Jurkat, Clone E6-1 (cell line): ENCODE measurements around the gene FAM241A. TPM values are rescaled to one million over a fixed set of nuclear protein-coding genes. Genes with fewer than 3 reads are reported as not detected.
"Not testable (repeated sequence)": the region's sequence is repeated elsewhere in the genome, so short reads cannot be mapped to it uniquely, and the experiment has no call there.

ENCODE experiments used
- DNase-seq: peaks from one replicate; pipeline ENCODE4 v3.0.0-alpha.2; 2011; ENCODE audit warnings: low read depth, low spot score
- H3K4me3 ChIP-seq: 2 replicates; pipeline ENCODE4 v1.5.1; 2011; ENCODE audit warnings: mild to moderate bottlenecking, low read length, control low read depth, moderate library complexity
- polyA plus RNA-seq: library from polyadenylated mRNA; unstranded; fragments of >200 nt; gene quantifications from one replicate; pipeline ENCODE4 v1.2.1, GENCODE V29; 2012; ENCODE audit warnings: missing spikeins; ENCODE audit not compliant: insufficient read length, insufficient read depth

FAM241A gene
- 0.80 TPM for polyA plus RNA-seq

- peak; percentile 56 for DNase-seq
- H3K4me3 ChIP-seq, result peak within 1 kb of the TSS; percentile 74
These were observed at the start of gene FAM241A for GRCh38 chr4:112145326-112145789. Gene FAM241A, plus strand, starts transcription at chr4:112145454. Its CDS starts 127 bp downstream, at chr4:112145581.

DNA sequence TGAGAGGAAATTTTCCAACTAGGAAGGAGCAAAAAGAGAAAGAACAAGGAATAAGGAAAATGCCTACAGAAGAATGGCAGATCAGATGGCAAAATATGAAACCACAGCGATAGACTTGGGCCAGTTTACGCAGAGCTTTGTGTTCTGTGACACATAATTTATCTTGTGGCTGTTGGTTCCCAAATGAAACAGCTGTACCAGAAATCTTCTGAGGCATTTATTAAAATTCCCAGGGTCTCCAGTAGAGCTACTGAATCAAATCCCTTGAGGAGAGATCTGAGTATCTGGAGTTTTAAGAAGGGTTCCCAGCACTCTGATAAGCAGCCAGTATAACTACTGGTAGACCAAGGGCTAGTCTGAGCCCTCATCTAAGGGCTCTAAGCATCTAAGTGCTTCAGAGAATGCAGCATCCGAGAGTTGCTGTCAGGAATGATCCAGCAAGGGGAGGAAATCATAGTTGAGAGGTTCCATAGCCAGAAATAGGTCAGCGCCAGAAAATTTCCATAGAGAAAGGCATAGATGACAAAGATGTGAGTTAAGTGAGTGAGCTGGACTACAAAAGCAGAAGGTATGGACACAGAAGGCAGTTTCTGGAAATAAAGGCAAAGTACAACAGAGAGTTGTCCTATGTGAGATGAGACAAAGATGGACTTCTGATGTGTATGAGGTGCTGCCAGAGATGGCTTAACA, 46.3 kb upstream of the FAM241A start:
- H3K4me3 ChIP-seq, result no peak overlapping the region
- no peak for DNase-seq

GRCh38 chr4:112099701-112100297, 45.5 kb upstream of the FAM241A start:
- no peak overlapping the region for H3K4me3 ChIP-seq
- peak; percentile 60 for DNase-seq

DNA sequence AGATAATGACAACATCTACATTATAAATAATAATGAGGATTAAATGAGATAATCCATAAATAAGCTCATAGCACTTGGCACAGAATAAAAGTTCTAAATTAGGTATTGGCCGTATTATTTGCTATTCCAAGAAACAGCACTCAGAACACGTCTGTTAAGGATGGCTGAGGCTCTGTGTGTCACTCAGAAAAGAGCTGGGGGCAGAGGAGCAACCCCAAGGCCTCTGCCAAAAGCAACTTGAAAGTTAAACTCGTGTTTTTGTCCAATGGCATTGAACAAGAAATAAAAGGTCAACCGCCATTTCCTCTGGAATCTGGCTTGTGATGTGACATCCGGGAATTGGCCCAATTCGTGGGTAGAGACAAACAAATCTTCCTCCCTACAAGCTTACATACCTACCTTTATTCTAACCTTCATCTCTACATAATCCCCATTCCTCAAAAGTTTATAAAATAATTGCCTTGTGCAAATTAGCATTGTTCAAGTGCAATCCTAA, 42.3 kb upstream of the FAM241A start:
- no peak overlapping the region for H3K4me3 ChIP-seq
- no peak for DNase-seq

- no peak overlapping the region for H3K4me3 ChIP-seq
- no peak for DNase-seq
These were observed 39.9 kb upstream of the FAM241A start for GRCh38 chr4:112105201-112105969.

GRCh38 chr4:112109360-112110058, 35.7 kb upstream of the FAM241A start:
- H3K4me3 ChIP-seq, result no peak overlapping the region
- DNase-seq, result no peak

DNA sequence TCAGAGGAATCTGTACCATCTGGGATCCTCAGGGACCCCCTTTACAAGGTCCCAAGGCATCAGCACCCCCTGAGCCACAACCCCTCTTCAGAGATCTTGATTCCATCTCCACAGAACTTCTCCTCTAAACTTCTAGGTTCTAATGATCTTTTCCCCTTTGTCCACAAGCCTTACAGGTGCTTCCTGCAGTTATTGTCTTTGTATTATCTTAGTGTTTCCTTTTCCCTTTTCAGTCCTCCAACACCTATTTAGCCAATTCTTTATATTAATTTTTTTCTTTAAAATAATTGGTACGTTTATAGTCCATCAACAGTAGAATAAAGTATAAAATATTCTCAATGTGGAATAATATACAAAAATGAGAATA, 35.2 kb upstream of the FAM241A start:
- no peak for DNase-seq
- no peak overlapping the region for H3K4me3 ChIP-seq

DNA sequence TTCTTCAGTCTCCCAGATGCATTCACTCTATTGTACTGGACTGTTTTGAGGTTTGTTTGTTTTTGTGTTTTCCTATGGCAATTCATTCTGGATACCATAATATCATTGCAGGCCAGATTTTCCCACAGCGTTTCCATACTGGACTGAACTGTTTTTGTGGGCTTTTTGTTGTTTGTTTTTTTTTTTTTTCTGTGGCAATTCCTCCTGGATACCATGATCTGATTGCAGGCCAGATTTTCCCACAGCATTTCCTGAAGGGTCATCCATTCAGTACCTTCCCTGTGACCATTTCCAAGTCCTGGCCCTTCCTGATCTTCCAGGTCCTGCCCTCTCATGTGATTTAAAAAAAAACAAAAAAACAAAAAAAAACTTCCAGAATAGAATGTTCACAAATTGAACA, 33.9 kb upstream of the FAM241A start:
- H3K4me3 ChIP-seq, result no peak overlapping the region
- DNase-seq, result no peak

- H3K4me3 ChIP-seq, DNase-seq: not testable (repeated sequence)
These were observed 33.2 kb upstream of the FAM241A start for GRCh38 chr4:112112095-112112494.

GRCh38 chr4:112112590-112113170, 32.6 kb upstream of the FAM241A start:
- H3K4me3 ChIP-seq, result no peak overlapping the region
- DNase-seq, result no peak

- no peak for DNase-seq
These were observed 31.4 kb upstream of the FAM241A start for GRCh38 chr4:112113864-112114263.

GRCh38 chr4:112114452-112114851, 30.8 kb upstream of the FAM241A start:
- no peak overlapping the region for H3K4me3 ChIP-seq
- no peak for DNase-seq

More at GRCh38 chr4:112113864-112114263, 31.4 kb upstream of the FAM241A start:
- no peak overlapping the region for H3K4me3 ChIP-seq

DNA sequence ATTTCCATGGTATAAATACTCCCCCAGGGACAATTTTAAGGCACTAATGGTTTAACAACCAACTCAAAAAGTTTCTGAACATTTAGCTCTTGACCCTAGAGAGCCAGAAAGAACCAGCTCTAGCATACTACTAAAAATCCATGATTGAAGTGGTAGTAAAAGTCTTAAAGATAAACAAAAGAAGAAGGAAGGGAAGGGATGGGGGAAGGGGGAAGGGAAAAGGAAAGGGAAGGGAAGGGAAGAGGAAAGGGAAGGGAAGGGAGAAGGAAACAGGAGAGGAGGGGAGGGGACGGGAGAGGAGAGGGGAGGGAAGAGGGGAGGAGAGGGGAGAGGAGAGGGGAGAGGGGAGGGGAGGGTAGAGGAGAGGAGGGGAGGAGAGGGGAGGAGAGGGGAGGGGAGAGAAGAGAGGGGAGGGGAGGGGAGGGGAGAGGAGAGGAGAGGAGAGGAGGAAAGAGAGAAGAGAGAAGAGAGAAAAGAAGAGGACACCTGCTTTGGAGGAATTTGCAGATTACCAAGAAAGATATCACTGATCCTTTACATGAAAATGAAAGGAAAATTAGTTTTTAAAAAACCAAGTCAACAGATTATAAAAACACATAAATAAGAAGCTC, 26.4 kb upstream of the FAM241A start:
- no peak for DNase-seq
- H3K4me3 ChIP-seq, result no peak overlapping the region

- no peak overlapping the region for H3K4me3 ChIP-seq
- no peak for DNase-seq
These were observed 25.9 kb upstream of the FAM241A start for GRCh38 chr4:112119353-112119783.

GRCh38 chr4:112120021-112120420, 25.2 kb upstream of the FAM241A start:
- H3K4me3 ChIP-seq, result no peak overlapping the region
- no peak for DNase-seq

DNA sequence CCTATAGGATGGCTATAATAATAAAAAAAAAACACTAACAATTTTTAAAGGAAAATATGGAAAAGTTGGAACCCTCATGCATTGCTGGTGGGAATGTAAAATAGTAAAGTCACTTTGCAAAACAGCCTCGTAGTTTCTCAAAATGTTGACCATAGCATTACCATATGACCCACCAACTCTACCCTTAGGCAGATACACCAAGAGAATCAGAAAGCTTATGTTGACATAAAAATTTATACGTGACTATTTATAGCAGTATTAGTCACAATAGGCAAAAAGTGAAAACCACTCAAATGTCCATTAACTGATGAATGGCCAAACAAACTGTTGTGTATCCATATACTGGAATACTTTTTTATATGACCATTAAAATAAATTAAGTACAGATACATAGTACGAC, 19.8 kb upstream of the FAM241A start:
- no peak for DNase-seq
- H3K4me3 ChIP-seq, result no peak overlapping the region

- DNase-seq, result no peak
- no peak overlapping the region for H3K4me3 ChIP-seq
These were observed 18.1 kb upstream of the FAM241A start for GRCh38 chr4:112127048-112127637.

- H3K4me3 ChIP-seq, result no peak overlapping the region
- no peak for DNase-seq
These were observed 17.5 kb upstream of the FAM241A start for GRCh38 chr4:112127803-112128202.
